ENCODE results near the gene TSPEAR.
"Not testable (repeated sequence)": the region's sequence is repeated elsewhere in the genome, so short reads cannot be mapped to it uniquely, and the experiment has no call there.

Gene TSPEAR

DNA sequence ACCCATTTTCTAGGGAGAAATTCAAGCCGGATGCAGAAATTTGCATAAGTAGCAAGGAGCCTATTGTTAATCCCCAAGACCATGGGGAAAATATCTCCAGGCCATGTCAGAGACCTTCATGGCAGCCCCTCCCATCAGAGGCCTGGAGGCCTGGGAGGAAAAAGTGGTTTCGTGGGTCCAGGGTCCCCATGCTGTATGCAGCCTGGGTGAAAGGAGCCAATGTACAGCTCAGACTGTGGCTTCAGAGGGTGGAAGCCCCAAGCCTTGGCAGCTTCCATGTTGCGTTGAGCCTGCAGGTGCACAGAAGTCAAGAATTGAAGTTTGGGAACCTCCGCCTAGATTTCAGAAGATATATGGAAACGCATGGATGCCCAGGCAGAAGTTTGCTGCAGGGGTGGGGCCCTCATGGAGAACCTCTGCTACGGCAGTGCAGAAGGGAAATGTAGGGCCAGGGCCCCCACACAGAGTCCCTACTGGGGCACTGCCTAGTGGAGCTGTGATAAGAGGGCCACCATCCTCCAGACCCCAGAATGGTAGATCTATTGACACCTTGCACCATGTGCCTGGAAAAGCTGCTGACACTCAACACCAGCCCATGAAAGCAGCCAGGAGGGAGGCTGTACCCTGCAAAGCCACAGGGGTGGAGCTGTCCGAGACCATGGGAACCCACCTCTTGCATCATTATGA is 101.1 kb downstream of the TSPEAR start:
- not testable (repeated sequence) for DNase-seq (ENCODE audit: low read depth in 2 of 2)

DNA sequence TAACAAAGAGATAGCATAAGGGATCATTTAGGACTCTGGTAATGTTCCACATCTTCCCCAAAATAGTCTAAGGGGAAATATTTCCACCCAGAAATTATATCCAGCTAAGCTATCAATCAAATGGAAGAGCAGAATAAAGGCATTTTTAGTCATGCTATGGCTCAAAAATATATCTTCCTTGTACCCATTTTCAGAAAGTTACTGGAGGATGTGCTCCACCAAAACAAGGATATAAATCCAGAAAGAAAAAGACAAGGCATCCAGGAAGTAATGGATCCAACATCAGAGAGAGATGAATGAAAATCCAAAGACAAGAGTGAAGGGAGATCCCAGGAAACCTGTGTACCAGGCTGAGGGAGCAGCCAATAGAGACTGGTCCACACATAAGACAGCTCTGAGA is 102.2 kb downstream of the TSPEAR start:
- DNase-seq (ENCODE audit: low read depth in 2 of 2), result no peak

DNA sequence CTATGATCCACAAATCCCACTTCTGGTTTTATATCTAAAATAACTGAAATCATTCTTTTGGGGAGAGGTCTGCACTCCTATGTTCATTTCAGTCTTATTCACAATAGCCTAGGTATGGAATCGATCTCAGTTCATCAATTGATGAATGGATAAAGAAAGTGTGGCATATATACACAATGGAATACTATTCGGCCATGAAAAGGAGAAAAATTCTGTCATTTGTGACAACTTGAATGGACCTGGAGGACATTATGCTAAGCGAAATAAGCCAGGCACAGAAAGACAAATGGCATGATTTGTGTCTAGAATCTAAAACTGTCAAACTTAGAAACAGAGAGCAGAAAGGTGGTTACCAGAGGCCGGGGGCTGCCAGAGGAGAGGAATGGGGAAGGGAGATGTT is 104.9 kb downstream of the TSPEAR start:
- no peak for DNase-seq (ENCODE audit: low read depth in 2 of 2)

DNA sequence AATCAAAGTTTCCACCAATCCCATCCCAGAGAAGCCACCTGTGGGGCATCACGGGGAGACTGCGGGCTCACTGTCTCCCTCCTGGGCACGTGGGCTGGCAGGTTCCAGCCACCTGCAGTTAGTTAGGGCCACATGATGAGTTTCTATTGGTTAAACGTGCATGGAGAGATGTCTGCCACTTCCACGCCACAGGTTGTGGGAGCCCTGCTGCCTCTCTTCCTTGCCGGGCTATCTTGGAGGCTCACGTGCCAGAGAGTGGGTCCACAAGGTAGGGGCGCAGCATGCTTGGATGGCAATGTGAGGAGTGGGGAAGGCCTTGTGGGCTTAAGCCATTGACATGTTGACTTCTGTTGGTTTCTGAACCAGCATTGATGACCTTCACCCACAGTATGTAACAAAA is 107.5 kb downstream of the TSPEAR start:
- DNase-seq (ENCODE audit: low read depth in 2 of 2), result no peak

DNA sequence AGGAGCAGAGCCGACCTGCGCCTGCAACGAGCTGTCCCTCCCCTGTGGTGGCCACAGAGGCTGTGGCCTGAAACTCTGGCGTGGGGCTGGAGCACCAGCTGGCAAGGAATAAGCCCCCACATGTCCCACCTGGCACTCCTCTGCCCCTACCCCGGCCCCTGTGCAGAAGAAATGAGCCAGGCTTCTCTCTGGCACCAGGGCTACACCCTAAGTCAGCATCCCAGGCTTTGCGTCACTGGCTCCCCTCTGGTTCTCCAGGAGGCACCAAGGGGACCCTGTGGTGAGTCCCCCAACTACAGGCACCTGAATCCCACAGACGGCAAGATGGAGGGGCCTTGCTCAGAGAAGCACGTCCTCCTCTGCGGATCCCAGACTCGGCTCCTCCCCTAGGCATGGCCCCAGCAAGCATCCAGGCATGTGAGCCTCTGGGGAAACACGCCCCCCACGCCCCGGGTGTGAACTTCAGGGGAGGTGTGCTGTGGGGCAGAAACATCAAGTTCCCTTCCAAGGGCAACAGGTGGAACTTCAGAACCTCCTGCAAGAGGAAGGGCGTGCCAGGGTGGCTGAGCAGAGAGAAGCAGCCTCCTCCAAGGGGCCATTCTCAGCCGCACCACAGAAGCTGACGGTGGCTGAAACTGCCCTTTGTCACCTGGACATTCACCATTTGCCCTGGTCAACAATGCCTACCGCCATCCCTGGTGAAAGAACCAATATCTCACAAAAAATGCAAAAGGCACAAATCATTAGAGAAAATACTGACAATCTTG is 108.1 kb downstream of the TSPEAR start:
- DNase-seq (ENCODE audit: low read depth in 2 of 2), result no peak

DNA sequence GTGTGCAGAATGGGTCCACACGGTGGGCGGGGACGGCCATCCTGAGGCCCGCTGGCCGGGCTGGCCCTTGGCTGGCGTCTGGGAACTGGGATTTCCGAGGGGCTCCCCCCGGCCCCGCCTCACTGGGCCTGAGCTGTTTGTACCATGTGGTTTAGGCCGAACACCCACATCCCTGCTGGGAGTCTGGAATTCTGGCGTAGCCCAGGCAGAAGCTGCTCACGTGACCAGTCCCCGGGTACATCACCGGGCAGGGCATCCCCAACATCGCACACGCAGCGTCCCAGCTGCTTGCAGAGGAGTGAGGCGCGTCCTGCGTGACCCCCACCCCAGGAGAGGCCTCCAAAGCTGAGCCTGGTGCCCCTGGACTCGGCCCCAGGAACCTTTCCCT is 108.9 kb downstream of the TSPEAR start:
- no peak for DNase-seq (ENCODE audit: low read depth in 2 of 2)

DNA sequence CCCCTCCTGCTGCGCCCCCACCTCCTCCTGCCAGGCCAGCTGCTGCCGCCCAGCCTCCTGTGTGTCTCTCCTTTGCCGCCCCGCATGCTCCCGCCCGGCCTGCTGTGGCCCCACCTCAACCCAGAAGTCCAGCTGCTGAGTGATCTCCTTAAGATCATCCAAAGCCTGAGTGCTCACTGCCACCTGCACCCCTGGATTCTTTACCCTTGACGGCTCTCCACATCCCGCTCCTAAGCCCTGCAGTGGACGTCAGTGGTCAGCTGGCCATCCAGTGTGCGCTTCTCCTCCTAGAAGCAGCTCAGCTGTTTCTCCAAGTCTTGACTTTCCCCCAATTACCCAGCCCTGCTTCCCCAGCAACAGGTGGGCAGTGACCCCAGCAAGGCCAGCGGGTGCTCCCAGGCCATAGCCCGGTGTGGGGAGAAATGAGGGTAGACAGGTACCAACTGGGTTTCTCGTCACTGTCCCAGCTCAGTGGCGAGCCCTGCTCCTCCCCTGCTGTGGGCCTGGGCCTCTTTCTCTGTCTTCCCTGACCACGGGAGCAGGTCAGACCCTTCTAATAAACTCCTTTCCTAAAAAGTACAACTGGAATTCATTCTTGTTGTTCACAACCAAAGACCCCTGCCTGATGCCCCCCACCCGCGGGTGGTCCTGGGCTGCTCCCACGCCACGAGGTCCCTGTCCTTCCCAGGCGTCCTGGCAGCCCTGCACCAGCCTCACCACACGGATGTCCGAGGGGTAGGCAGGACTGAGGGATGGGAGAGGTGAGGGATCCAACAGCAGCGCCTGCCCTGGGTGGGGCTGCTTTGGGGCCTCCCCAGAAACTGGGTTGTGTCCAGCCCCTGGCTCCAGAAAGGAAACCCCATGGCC is 109.5 kb downstream of the TSPEAR start:
- DNase-seq (ENCODE audit: low read depth in 2 of 2), result no peak

DNA sequence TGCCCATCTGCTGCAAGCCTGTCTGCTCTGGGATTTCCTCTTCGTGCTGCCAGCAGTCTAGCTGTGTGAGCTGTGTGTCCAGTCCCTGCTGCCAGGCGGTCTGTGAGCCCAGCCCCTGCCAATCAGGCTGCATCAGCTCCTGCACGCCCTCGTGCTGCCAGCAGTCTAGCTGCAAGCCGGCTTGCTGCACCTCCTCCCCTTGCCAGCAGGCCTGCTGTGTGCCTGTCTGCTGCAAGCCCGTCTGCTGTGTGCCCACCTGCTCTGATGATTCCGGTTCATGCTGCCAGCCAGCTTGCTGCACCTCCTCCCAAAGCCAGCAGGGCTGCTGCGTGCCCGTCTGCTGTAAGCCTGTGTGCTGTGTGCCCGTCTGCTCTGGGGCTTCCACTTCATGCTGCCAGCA is 110.3 kb downstream of the TSPEAR start:
- not testable (repeated sequence) for DNase-seq (ENCODE audit: low read depth in 2 of 2)

DNA sequence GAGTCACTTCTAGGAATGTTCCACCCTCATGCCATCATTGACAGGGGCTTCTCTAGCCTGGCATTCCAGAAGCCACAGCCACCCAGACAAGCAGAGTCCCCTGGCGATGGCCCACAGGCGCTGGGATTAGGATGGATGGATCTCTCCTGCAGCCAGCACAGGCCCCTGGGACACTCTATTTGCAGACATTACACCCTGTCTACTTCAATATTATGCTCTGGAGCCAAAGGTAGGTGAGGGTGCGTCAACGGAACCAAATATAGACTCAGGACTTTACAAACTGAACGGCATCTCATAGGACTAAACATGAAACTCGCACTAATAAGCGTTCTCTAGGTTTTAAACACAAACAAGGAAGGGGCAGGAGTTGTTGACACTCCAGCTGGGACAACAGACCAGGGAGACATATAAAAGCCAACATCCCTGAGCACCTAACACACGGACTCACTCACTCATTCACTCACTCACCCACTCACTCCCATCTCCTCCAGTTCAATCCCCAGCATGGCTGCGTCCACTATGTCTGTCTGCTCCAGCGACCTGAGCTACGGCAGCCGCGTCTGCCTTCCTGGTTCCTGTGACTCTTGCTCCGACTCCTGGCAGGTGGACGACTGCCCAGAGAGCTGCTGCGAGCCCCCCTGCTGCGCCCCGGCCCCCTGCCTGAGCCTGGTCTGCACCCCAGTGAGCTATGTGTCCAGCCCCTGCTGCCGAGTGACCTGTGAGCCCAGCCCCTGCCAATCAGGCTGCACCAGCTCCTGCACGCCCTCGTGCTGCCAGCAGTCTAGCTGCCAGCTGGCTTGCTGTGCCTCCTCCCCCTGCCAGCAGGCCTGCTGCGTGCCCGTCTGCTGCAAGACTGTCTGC is 111.0 kb downstream of the TSPEAR start, which contains the start of gene KRTAP10-7:
KRTAP10-7 (plus strand) TSS at position 480 of the 861 bp plus-strand sequence; CDS start at position 505, 25 bp downstream.
- not testable (repeated sequence) for DNase-seq (ENCODE audit: low read depth in 2 of 2)

DNA sequence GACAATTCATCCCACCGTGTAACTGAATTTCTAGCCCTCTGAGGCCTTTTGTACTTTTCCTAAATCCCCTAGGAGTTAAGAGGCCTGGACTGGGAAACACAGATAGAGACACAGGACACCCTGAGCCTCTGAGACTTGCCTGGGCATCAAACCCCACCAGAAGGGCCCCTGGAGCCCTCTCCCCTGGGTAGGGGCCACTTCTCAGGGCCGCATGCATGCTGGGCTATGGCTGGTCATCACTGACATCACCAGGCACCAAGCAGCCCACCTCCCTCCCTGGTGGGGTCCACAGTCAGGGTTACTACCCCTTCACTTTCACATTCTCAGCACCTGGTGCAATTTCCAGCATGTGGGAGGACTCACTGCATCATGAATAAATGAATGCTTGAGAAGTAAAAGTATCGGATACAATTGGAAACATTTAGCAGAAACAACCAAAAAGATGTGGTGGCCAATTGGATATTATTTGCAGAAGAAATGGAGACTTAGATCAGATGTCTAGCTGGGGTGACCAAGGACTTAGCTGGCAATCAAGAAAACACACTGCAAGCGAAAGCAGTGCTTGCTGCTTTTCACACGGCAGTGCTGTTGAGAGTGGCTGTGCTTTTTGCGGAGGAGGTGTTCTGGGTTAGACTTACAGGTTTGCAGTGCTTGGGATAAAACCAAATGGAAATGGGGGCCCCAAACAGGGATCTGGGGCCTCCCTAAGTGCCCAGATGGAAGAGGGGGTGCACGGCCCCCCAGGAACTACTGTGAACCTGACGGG is 111.9 kb downstream of the TSPEAR start:
- DNase-seq (ENCODE audit: low read depth in 2 of 2), result no peak

DNA sequence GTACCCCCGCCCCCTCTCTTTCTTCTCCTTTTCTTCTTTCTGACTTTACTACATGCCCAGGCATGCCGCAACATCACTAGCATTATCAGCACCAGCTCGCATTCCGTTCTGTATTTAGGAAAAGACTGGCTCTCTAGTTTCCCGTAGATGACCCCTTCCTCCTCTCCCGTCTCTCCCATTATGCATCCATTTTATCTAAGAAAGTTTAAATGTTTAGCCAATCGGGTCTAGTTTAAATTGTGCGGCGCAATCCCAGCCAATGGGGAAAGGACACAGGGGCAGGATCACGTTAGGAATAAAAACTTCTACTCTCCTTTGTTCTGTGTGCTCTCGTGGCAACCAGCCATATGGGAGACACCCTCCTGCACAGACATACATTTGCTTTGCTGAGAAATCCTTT is 113.3 kb downstream of the TSPEAR start:
- DNase-seq (ENCODE audit: low read depth in 2 of 2), result no peak

DNA sequence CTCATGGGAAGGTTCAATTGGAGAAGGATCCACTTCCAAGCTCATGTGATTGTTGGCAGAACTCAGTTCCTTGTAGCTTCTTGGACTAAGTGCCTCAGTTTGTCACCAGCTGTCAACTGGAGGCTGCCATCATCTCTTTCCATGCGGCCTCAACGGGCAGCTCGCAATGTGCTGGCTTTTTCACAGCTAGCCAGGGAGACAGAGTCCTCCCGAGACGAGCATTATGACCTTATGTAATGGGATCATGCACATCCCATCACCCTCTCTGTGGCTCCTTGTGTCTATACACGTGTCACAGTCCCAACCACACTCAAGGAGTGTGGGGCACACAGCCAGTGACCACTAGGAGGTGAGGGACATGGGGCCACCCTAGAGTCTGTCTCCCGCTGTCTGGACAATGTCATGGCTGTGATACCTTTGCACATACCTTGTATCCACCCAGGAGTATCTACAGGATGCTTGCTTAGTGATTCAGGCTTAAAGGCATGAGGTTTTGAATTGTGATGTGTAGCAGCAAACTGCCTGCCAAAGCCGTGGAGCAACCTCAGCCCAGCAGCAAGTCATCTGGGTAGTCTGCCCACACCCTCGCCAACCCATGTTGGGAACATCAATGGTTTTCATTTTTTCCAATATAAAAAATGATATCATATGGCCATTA is 115.2 kb downstream of the TSPEAR start:
- DNase-seq (ENCODE audit: low read depth in 2 of 2), result no peak

DNA sequence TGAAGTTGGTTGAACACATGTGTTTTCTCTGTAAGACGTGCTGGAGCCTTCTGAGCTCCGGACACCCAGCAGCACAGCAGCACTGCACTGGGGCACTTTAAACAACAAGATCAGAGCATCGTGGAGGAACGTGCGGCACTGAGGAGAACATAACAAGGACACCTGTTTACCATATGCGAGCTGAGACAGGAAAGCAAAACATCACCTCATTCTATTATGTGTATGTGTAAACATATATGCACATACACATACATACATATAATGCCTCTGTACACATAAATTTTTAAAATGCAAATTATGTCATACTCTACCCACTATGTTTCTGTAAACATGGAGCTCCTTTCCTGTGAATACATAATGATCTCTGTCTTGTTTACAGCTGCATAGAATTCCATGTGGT is 115.8 kb downstream of the TSPEAR start:
- DNase-seq (ENCODE audit: low read depth in 2 of 2), result no peak

DNA sequence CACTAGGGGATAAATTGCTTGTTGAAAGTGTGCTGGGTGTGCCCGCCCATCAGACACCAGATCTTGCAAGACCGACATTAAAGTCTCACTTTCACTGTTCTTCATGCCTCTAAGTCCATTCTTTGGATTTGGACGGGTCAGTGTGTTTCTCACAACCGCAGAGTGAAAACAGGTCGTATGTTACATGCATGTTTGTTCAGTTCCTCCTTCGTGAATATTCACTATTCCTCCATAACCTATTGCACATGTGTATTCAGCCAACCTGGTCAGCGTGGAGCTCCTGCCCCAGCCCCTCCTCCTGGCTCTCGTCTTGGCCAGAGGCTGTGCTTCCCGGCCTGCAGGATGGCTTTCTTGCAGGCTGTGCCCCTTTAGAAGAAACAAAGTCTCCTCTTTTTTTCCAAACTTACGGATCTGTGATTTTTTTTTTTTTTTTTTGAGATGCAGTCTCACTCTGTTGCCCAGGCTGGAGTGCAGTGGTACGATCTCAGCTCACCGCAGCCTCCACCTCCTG is 116.9 kb downstream of the TSPEAR start:
- no peak for DNase-seq (ENCODE audit: low read depth in 2 of 2)

DNA sequence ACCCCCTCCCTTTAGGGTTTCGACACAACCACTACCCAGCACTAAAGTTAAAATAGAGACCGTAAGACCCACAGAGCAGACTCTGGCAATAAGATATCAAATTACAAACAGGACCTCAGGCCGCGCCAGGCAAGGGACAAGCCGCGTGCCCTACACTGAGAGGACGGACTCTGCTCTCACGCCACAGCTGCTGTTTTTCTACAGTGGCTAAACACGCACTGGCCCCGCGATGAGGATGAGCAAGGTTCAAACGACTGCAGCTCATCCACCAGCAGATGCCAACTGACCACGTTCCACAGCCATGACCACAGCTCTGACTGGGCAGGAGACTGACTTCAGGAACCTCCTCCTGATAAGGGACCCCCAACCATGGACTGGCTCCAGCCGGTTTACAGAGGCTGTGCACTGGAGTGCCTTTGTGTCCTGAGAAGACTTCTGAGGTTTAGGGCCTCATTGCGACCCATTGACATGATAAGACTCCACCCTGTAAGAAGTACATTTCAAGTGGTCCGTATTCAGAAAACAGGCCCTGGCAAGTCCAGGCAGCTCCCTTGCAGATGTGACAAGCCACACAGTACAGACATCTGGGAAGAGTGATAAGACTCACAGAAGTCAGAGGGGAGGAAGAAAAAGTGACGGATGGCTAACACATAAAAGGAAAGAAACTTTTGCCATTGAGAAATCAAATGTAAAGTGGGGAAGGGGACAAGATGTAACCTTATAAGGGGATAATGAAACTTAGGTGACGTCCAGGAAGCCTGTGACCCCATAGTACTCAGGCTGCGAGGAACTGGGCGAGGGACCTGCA is 117.6 kb downstream of the TSPEAR start:
- DNase-seq (ENCODE audit: low read depth in 2 of 2), result no peak

DNA sequence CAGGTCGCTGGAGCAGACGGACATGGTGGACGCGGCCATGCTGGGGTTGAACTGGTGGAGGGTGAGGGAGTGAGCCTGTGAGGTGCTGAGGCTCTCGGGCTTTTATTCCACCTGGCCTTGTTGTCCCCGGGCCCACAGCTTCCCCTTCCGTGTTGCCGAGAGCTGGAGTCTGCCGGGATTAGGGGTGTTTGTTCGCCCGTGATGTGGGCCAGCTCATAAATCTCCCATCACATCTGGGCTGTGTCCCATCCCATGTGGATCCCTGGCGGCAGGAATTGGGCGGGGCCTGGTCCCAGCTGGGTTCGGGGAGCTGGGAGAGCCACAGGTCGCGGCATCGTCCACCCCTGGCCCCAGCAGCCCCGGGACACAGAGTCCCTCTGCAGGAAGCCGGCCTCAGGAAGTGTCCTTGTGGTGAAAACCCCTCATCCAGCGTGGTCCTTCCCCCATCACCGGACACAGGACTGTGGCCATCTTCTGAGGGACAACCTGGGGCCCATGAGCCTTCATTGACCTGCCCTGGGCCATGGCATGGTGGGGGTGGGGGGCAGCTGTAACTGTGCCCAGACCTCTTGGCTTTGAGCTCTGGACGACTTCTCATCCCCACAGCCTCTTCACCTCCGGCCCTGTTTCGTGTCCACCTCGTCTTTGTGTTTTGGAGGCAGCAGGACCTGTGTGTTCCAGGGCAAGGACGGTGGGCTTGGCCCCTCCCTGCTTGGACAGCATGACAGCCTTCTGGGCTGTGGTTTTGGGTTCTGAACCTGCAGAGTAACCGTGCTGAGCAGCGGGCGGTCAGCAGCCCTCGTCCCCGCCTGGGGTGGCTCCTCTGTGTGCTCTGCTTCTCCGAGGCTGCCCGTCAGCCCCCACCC is 118.7 kb downstream of the TSPEAR start, which contains the start of gene KRTAP10-6:
KRTAP10-6 (minus strand) TSS at position 60 of the 866 bp plus-strand sequence; CDS start at position 39, 21 bp downstream.
- no peak for DNase-seq (ENCODE audit: low read depth in 2 of 2)

DNA sequence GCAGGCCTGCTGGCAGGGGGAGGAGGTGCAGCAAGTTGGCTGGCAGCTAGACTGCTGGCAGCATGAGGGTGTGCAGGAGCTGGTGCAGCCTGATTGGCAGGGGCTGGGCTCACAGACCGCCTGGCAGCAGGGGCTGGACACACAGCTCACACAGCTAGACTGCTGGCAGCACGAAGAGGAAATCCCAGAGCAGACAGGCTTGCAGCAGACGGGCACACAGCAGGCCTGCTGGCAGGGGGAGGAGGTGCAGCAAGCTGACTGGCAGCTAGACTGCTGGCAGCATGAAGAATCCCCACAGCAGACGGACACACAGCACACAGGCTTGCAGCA is 119.6 kb downstream of the TSPEAR start:
- not testable (repeated sequence) for DNase-seq (ENCODE audit: low read depth in 2 of 2)

Data from stimulated activated CD8-positive, alpha-beta memory T cell treated with anti-CD3 and anti-CD28 coated beads, Interleukin-2, amount 100 ng/mL, for 48 hours (primary cell).